GM12864 (cell line): ENCODE results near the gene ARHGEF1.
"Not testable (repeated sequence)": the region's sequence is repeated elsewhere in the genome, so short reads cannot be mapped to it uniquely, and the experiment has no call there.

ENCODE experiments used
- DNase-seq: peaks from one replicate; pipeline ENCODE4 v3.0.0-alpha.2; 2011; ENCODE audit warnings: low read depth
- H3K4me3 ChIP-seq: 2 replicates; pipeline ENCODE4 v1.5.1; 2011; ENCODE audit warnings: mild to moderate bottlenecking, low read depth, low read length, control low read depth
- TF ChIP-seq, protein P1 (sequence below): IDR thresholded peaks from 2 replicates; pipeline ENCODE4 v1.5.1; 2011; ENCODE audit warnings: low read depth, mild to moderate bottlenecking, moderate library complexity, low read length, control low read depth, inconsistent platforms; ENCODE audit errors: missing control alignments

ARHGEF1 gene

DNA sequence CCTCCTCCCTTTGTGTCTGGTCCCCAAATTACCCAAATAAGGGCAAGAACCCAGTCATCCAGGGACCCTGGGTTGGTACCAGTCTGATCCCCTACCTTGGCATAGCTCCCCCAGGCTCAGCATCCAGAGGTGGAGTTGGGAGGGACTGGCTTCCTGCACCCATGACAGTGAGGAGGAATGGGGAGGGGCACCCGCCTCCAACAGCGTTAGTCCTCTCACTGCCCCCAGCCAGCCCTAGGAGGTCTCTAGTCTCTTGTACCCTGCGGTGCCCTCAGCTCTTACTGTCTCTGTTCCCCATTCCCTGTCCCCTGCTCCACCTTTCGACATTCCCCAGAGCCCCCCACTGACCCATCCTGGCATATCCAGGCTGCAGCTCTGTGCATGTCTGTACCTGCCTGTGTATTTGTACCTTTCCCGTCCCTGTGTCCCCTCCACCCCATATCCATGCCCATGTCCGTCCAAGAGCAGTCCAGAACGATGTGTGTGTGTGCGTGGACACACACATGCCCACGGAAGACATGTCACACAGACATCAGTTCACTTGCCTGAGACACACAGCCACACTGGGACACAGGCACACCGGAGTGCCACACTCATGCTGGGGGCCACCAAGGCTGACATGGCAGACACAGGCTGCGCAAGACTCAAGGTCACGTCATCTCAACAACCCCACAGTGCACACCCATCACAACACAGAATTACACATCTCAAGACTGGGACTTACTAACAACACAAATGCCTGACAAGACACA, 27.4 kb downstream of the ARHGEF1 start:
- H3K4me3 ChIP-seq, result no peak overlapping the region
- TF ChIP-seq, protein P1, sequence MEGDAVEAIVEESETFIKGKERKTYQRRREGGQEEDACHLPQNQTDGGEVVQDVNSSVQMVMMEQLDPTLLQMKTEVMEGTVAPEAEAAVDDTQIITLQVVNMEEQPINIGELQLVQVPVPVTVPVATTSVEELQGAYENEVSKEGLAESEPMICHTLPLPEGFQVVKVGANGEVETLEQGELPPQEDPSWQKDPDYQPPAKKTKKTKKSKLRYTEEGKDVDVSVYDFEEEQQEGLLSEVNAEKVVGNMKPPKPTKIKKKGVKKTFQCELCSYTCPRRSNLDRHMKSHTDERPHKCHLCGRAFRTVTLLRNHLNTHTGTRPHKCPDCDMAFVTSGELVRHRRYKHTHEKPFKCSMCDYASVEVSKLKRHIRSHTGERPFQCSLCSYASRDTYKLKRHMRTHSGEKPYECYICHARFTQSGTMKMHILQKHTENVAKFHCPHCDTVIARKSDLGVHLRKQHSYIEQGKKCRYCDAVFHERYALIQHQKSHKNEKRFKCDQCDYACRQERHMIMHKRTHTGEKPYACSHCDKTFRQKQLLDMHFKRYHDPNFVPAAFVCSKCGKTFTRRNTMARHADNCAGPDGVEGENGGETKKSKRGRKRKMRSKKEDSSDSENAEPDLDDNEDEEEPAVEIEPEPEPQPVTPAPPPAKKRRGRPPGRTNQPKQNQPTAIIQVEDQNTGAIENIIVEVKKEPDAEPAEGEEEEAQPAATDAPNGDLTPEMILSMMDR, result no peak
- no peak for DNase-seq

DNA sequence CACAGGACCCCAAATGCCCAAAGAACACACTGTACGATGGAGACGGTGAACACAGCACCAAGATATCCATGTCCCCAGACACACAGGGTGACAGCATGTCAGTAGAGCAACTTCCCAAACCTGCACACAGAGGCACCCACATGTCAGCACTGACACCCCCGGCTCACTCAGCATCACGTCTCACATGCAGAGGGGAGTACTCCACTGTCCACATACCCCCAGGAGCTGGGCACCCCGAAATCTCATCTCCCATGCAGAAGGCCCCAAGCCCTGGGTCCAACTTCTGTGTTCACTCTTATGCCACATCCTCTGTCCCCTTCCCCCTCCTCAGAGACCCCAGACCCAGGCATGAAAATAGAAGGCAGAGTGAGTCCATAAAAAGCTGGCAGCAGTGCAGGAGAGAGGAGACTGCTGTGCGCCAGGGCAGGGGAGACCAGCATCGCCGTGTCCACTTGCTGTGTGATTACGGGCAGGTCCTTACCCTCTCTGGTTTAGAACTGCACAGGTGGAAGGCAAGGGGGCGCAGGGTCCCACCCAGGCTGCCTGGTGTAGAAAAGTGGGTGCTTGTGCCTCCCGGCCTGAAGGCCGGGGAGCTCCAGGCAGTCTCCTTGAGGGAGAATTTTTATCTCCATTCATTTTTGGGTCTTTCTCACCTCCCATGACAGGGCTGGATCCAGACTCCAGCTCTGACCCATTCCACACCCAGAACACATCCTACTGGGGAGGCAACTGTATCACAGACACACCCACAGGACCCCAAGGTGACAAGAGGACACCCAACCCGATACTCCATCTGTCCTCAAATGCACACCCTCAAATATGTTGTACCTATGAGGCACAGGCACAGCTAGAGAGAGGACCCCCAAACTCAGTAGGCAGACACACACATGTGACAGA, 28.3 kb downstream of the ARHGEF1 start:
- DNase-seq, result no peak
- TF ChIP-seq, protein P1, result no peak
- H3K4me3 ChIP-seq, result no peak overlapping the region

DNA sequence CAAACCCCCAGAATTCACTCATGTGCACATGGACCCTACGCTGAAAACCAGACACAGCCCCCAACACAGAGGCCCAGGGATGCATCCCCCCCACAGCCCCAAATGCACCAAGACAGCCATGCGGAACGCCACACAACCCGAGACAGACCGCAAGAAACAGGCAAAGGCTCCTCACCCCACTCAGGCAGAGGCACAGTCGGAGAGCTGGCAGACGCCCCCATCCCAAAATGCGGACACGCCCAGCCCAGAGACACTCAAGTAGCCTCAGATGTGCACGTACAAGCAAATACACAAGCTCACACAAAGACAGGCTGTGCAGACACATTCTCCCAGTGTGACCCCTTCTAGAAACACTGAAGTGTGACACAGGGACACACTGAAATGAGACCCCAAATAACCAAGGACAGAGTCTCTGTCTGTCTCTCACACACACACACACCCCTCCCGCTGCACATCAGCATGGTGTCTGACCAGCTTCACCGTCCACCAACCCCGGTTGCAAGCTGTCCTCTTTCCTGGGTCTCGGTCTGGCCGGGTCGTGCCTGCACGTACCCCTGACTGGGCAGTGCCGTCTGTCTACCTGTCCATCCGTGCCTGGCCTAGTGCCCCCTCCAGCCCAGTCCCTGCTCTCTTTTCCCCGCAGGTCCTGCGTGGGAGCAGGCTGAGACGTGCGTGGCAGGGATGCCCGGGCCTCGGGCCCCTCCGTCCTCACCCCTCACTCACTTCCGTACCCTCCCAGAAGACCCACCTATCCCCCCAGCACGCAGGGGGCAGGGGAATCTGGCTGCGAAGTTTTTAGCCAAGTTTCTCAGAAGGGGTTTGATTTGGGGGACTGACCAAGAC, 29.1 kb downstream of the ARHGEF1 start:
- DNase-seq, result no peak
- TF ChIP-seq, protein P1, result no peak
- no peak overlapping the region for H3K4me3 ChIP-seq

DNA sequence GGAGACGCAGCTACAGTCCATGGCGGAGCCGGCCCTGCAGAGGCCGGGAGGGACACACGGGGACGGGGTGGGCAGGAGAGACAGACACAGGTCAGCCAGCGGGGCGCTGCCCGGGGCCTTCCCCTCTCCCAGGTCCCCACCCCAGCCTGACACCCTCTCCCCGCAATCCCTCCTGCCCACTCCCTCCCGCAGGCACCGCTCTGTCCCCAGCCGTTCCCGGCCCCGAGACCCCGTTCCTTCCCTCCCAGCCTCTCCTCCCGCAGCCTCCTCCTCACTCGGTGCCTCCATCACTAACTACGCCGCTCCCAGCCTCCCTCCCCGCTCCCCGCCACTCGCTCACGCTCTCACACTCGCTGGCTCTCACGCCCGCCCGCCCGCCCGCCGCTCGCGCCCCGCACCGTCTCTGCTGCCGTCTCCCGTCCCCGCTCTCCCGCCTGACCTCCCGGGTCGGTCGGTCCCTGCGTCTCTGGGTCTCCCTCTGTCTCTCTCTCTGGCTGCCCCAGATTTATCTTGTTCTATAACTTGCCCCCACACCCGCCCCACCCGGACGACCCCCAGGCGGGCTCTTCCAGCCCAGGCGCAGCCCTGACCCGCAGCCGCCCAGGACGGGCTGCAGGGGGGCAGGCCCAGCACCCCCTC, 30.0 kb downstream of the ARHGEF1 start:
- DNase-seq, result no peak
- H3K4me3 ChIP-seq, result no peak overlapping the region
- TF ChIP-seq, protein P1, result no peak

DNA sequence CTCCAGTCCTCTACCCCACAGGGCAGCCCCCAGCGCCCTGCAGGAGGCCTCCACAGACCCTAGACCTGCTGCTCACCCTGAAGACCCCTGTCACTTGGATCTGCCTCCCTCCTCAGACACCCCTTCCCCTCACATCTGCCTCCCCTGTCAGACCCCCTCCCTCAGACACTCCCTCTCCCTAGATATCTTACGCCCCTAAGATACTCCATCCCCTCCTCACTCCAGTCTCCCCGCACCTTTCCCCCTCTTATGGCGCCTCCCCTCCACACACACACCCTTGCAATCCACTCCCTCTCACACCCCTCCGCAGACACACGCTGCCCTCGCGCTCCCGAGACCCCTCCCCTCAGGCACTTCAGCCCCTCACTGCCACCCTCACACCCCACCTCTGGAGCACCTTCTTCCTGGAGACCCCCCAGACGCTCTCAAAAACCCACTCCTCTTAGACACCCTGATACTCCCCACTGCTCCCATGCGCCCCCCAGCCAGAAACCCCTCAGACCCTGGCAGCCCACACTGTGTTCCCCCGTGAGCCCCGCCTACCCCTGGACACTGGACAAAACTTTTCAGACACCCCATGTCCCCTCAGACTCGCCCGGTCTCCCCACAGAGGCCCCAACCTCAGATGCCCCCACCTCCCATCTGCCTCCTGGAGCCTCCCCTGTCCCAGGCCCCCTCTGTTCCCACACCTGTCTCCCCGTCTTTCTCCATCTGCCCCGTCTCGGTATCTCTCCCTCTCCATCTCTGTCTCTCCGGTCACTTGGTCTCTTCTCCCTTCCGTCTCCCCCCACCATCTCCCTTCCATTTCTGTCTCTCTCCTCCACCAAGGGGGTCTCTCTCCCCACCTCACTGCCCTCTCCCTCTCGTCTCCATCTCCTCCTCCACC, 30.8 kb downstream of the ARHGEF1 start:
- TF ChIP-seq, protein P1, result no peak
- no peak overlapping the region for H3K4me3 ChIP-seq
- DNase-seq, result no peak

- DNase-seq, H3K4me3 ChIP-seq: not testable (repeated sequence)
Observed at GRCh38 chr19:41914424-41914834, 31.4 kb downstream of the ARHGEF1 start.
